GM18907 (cell line): ENCODE data around the gene SGCA.

Experiments used
- ATAC-seq: cut with Tn5 transposase; IDR thresholded peaks from one replicate; pipeline ENCODE4 v1.9.1; 2021; ENCODE audit warnings: mild to moderate bottlenecking, moderate library complexity; ENCODE audit not compliant: unreplicated experiment

The SGCA gene

DNA sequence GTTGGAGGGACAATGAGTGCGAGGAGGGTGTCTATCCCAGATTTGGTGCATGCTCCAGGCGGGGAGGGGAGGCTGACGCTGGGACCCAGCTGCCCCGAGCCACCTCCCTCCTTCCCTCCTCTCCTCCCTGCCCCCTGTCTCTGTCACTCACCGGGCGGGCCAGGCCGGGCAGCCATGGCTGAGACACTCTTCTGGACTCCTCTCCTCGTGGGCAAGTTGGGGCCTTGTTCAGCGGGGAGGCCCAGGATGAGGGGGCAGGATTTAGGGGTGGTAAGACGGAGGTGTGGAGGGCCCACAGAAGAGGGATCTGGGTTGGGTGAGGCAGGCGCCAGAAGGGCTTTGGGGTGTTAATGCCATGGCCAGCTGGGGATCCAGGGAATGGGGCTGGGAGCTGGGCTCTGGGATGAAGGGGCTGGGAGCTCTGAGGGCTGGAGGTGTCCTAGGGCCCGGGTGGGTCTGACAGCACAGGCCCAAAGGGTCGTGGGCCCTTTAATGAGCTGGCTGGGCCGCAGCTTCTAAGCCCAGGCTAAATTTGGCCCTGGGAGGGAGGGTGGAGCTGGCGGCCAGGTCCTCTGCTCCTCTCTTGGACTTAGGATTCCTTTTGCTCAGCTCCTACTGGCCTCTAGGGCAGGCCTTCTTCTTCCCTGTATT lies at the start of gene SGCA:
TSS of gene SGCA (plus strand) at position 139 of the 651 bp plus-strand sequence. CDS start at position 175, 36 bp downstream.
- no peak for ATAC-seq

DNA sequence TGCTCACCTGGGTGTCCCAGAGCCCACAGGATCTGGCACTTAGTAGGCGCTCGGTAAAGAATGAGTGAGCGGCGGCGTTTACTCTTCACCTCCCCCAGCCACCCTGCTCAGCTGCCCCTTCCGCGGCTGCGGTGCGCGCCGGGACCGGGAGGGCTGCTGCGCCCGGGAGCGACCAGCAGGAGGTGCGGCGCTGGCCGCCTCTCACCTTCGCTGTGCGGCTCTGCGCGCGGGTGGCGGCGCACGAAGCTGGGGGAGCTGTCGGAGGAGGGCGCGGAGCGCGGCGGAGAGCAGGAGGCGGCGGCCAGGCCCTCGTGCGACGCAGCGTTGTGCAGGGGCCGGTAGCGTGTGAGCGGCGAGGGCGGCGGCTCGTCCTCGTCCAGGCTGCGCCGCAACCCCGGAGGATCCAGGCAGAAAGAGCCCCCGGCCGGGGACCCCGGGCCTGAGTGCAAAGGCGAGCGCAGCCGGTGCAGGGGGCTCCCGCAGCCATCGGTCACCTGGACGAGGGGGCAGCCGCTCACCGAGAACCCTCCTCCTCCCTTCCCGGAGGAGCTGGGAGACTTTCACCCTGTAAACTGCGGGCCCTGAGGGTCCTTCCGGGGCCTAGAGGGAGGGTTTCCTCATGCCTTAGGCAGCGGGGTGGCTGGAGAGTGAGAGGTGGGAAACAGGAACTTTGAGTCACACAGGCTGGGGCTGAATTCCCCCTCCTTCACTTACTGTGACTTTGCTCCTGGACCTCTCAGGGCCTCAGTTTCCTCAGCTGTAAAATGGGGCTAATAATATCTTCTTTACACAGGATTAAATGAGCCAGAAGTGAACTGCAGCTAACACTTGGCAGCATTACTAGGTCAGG lies 48.4 kb upstream of the SGCA start:
- ATAC-seq, result no peak

DNA sequence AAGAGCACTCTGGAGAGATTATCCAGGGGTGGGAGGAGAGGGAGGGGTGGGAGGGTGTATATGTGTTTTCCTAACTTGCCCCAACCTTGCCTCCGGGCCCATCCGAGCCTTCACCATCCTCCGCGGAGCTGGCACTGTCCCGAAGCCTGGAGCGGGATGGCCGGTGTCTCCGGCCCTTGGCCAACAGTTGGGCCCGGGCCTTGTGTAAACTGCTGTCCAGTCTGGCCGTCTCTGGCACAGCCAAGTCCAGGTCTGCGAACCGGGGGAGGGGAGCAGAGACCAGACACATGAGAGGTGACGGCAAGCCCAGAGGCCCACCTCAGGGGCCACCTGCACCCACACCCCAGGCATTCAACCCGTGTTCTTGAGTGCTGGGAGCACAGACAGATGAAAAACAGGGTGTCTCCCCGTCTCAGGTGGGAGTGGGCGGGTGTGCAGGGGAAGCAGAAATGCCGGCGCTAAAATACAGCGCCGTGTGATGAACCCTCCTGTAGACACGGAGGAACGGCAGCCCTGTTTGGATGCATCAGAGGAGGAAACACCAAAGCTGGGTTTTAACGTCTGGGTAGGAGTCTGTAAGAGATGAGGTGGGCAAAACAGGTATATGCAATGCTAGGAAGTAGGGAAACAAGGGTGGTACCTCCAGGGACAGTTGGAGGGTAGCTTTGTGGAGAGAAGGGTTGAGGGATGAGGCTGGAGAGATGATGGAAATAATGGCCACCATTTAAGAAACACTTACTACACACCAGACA lies 47.6 kb upstream of the SGCA start:
- no peak for ATAC-seq

DNA sequence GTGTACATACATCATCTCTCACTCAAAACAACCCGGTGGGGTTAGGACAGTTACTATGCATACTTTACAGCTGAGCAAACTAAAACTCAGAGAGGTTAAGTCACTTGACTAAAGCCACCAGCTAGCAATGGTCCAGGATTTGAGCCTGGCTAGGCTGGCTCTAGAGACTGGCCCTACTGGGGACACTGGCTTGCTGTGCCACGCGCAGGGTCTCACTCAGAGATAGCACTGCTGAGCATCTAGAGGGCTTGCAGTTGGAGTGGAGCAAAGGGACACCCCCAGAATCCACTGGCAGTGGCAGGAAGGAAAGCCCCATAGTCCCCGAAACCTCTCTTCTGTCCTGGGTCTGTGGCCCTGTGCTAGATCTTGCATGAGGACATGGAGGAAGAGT lies 47.0 kb upstream of the SGCA start:
- ATAC-seq, result no peak

DNA sequence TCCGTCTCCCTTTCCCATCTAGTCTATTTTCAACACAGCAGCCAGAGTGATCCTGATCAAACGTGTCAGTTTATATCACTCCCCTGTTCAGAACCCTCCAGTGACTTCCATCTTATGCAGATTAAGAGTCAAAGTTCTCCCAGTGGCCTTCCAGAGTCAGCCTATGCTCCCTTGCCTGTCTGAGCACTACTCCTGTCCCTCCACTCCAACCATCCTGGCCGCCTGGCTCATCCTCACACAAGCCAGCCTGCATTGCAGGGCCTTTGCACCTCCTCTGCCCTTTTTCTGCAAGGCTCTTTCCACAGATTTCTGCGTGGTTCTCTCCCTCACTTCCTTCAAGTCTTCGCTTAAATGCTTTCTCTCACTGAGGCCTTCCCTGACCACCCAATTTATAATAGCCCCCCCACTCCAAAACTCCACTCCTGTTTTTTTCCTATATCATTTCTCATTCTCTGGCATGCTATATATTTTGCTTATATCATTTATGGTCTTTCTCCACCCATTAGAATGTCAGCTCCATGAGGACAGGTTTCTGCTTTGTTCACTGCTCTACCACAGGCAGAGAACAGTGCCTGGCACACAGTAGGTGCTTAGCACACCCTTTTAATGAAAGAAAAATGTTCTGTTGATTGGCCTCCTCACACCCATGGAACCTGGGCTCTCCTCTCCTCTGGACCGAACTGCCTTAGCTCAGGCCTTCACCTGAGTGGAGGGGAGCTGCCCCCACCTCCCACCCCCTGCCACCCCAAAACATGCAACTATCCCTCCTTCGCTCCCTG lies 45.1 kb upstream of the SGCA start:
- ATAC-seq, result no peak

DNA sequence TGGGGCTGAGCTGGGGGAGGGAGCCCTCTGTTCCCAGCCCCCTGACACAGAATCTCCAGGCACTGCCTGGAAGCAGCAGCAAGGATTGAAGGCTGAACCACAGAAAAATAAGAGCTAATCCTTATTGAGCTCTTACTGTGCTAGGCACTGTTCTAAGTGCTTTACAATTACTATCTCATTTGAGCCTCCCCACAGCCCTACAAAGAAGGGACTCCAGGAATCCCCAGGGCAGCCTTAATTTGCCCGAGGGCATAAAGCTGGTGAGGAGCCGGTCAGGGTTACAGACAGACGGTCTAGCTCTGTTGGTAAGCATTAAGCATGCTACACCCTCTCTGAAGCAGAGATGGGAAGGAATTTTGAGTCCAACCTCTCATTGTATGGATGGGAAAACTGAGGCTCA lies 42.9 kb upstream of the SGCA start:
- ATAC-seq, result no peak

DNA sequence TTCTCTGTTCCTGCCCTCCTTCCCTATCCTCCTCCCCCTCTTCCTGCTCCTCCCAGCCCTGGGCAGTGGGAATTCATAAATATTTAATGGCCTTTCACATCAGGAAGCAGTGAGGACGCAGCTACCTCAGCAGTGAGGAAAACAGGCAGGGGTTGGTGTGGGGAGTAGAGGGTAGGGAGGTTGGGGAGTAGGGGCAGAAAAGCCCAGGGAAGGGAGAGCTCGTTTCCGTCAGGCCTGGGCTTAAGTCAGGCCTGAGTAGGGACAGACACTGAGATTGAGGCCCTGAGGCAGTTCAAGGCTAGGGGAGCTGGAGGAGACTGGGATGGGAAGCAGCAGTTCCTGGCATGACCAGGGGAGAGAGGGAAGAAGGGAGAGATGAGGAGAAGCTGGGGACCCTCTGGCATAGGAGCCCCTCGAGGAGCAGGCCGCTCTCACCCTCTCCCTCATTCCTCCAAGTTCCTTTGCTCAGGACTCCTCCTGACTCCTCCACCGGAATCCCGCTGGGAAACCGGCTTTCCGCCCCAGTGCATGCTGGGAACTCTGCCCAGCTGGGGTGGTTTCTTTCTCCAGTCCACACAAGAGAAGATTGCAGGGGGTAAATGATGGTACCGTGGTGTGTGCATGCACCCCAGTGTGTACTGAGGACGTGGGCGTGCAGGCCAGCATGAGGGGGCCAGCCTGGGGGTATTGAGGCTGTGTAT lies 42.0 kb upstream of the SGCA start:
- no peak for ATAC-seq

DNA sequence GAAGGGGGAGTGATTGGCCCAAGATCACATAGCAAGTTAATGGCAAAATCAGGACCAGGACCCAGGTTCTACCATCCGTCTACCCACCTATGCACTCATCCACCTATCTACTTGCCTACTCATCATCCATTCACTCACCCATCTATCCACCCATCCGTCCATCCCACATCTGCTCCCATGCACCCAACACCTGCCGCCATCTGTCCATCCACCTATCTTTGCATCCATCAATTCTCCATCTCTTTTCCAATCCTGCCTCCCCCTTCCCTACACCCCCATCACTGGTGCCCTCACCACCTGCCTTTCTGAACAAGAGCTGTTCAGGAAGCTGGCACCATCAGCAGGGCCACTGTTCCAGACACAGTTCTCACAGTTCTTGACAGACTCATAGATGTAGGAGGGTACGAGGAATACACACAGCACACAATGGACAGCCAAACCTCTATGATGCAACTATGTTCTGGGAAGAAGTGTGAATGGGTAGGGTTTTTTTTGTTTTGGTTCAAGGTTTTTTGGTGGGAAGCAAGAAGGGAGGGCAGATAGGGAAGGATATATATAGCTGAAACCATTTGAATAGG lies 40.3 kb upstream of the SGCA start:
- no peak for ATAC-seq

DNA sequence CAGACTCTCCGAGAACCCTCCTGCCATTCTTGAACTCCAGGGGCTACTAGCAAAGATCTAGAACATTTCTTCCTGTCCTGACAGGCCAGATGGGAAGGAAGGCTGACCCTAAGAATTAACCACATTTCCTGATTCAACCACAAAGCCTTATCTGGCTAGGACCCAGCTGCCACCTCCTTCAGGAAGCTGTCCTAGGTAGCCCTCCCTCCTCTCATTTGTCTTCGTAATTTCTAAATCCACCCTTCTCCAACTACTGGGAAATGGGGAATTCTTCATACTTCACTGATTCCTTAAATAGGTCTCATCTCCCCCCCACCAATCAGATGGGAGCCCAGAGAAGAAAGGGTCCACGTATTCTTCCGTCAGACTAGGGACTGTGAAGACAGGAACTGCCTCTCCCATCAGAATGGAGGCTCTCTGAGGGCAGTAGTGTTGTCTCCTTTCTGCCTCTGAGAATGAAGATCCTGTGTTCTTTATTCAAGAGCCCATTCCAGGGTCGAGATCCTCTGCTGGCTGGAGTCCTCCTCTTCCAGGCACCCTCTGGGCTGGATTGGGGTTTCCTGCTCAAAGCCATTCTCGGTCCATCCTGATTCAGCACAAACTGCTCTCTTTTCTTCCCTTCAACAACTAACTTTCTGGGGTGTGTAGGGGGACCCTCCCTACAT lies 38.0 kb upstream of the SGCA start:
- ATAC-seq, result no peak

DNA sequence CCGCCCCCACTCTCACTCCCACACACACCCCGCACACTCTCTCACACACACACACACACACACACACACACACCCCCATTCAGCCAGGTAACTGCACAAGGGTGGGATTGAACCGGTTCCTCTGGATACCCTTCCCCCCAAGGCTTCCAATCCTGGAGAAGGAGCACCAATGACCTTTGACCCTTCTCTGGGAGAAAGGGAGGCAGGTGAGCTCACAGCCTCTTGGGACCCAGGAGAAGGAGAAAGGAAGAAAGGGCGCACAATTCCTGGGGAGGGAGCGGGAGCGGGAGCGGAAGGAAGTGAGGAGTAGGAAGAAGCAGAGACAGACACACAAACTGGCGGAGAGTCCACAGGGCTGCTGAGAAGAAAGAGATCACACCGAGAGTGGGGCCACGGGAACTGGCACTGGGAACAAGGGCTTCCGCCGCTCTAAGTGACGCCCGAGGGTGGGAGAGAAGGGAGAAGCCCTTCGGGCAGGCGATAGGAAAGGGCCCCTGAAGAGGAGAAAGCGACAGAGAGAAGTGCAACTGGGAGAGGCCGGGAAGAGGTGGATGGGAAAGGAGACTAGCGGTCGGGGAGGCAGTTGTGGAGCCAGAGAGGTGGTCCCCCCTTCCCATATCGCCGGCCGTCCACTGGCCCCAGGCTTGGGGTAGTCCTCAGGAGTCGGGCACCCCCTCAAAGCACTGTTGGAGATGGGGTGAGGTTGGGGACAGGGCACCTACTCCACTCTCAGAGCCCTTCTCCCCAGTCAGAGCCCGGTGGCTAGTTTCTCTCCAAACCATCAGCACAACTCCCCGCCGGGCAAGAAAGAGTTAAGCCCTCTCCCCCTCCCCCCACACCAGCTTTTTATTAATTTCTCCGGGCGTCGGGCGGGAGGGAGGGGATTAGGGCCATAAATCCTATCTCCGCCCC lies 37.1 kb upstream of the SGCA start:
- ATAC-seq, result no peak

DNA sequence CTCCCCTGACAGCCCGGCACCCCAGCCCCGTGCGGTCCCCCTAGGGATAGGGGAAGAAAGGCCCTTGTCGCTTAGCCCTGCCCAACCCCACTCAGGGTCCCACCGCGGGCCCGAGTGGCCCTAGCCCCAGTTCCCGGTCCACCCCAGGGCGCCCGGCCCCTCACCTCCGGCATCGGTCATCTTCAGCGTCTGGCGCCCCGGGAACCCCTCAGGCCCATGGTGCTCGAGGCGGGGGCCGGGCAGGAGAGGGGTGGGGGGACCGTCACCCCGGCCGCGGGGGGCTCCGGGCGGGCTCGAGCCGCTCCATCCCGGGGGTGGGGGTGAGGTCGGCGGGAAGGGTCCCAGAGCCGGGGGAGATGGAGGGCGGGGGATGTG lies 36.5 kb upstream of the SGCA start:
- no peak for ATAC-seq

DNA sequence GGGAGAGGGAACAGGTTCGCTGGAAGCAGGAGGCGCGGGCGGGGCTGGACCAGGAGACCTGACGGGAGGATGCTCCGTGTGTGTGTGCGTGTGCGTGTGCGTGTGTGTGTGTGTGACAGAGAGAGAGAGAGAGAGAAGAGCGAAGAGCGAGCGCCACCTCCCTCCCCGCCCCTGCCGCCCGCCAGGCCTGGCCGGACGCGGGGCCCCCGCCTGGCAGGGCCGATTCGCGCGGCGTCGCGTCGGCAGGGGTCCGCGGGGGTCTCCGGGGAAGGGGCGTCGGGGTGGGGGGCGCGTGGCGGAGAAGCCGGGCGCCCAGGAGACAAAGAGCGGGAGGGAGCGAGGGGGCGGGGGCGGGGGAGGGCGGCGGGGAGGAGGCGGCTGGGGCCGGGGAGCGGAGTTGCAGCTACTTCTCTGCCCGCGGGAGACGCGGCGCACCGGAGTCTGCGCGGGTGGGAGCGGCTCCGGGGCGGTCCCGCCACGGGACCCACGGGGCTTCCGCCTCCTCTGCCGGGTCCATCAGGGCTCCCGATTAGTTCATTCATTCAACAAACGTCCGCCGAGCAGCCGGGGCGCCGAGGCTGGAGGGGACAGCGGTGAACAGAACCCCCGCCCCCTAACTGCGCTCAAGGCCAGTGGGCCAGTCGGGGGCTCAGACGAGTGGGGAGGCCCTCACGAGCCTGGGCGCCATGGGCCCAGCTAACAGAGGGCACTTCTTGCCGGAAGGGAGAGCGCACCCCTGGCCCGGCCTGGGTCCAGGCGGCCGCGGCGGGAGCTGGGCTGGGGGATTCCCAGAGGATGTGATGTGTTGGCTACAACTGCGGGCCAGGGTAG lies 35.9 kb upstream of the SGCA start, which contains the start of gene SAMD14:
TSS of gene SAMD14 (minus strand) at position 433 of the 831 bp plus-strand sequence. CDS start 5,201 bp downstream, outside the sequence.
- ATAC-seq, result no peak

DNA sequence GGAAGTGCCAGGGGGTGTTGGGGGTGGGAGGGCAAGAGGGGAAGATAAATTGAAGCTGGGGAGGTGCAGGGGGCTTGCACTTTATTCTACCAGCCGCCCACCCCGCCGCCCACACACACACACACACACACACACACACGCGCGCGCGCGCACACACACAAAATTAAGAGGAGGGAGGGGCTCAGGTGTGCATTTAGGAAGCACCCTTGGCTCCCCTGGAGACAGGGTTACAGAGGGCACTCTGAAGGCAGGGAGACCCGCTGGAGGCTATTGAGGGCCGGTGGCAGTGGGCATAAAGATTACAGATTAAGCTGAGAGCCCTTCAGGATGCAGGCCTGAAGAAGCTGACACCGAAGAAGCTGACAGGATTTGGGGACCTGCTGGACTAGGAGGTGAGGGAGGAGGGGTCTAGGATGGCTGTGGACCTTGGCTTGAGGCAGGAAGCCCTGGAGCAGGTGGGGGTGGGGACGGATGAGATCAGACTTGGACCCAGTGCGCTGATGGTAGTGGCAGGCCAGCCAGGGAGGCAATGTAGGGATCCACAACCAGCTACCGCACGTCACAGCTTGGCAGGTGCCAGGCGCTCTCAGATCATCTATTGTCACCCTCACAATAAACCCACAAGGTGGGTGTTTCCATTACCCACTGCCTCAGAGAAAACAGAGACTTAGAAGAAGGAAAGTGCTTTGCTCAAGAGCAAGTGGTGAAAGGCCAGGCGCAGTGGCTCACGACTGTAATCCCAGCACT lies 35.1 kb upstream of the SGCA start:
- ATAC-seq, result no peak

DNA sequence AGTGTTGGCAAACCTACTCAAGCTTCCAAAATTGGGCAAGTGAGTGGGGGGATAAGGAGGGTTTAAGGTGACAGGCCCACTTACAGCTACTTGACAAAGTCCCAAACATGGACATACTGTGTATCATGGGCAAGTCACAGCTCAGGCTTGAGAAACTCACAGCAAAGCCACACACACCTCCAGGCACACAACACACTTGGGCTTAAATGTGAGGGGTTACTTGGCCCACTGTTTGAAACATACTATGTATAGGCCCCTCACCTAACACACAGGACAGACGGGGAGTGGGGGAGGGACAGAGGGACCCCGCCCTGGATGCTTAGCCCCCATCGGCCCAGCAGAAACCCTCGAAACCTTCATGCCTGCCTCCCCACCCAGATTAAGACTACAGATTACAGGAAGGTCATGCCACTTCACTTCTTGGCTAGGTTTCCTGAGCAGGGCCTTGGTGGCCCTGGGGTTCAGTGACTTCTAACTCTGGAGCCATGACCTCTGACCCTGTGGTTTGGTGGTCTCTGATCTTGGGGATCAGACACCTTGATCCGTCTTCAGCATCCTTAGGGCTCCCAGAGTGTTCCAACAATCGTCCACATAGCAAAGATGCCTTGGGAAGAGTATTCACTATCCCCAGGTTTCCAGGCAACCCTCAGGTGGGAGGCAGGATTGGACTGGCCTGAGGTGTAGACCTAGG lies 33.6 kb upstream of the SGCA start:
- no peak for ATAC-seq

DNA sequence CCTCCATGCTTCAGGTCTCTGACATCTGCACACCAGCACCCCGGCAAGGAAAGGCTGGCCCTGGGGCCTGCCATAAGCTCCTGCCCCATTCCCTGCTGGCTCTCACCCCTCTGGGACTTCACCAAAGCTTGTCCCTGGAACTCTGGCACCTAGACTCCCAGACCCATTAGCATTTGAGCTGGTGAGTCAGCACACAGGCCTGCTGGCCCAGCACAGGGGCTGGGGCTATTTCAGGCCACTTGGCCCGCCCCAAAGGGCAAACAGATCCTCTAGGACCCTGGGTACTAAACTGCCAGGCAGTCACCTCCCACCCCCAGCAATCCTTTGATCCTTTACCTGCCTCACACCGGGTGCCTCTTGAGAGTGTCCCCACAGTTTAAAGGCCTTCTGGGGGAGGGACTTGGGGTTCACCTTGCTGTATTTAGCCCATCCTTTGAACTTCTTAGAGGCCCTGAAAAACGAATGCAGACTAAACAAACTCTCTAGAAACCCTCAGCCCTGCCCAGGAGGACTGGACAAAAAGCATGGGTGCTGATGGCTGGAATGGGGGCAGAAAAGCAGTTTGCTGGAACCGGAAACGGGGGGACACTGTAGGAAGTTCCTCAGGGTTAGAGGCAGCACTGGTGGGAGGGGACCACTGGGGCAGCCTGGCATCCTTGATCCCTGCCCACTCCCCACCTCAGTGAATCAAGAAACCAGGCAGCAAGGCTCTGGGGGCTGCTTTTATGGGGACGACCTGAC lies 32.6 kb upstream of the SGCA start:
- ATAC-seq, result no peak

DNA sequence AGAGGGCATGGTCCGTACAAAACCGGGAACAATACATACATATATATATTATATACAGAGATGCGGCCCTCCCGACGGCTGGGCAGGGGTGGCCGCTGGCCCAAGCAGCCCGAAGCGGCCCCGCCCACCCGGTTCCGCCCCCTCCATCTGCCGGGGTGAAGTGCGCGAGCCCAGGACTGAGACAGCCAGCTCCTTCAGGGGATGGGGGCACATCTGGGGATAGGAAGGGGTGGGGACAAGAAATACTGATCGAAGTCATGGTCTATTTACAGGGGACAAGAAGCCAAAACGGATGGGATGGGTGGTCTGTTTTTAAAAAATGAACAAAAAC lies 32.1 kb upstream of the SGCA start:
- no peak for ATAC-seq
